Colonic mucosa (tissue), 4 donors: Measurements from ENCODE around the gene ACACA. TPM values are rescaled to one million over a fixed set of nuclear protein-coding genes. Genes with fewer than 3 reads are reported as not detected.

Source experiments
- DNase-seq: peaks from one replicate; pipeline ENCODE4 v3.0.0-alpha.2; 2020
- H3K27ac ChIP-seq: fragments of 200-600 bp; one replicate; pipeline ENCODE4 v1.8.0; 2021
- H3K27me3 ChIP-seq: fragments of 200-600 bp; one replicate; pipeline ENCODE4 v1.8.0; 2021
- H3K36me3 ChIP-seq: fragments of 200-600 bp; one replicate; pipeline ENCODE4 v1.8.0; 2021
- H3K4me1 ChIP-seq: fragments of 200-600 bp; one replicate; pipeline ENCODE4 v1.8.0; 2021; ENCODE audit warnings: mild to moderate bottlenecking
- H3K4me3 ChIP-seq: fragments of 200-600 bp; one replicate; pipeline ENCODE4 v1.8.0; 2021
- H3K9ac ChIP-seq, 2 donors: one replicate each; pipeline ENCODE4 v1.7.0; 2013; ENCODE audit warnings: control low read depth in 2 of 2, low read depth in 2 of 2, low read length in 2 of 2
- H3K9me3 ChIP-seq: fragments of 200-600 bp; one replicate; pipeline ENCODE4 v1.8.0; 2021
- CTCF ChIP-seq: fragments of 200-600 bp; IDR thresholded peaks from one replicate; pipeline ENCODE4 v1.8.0; 2022; ENCODE audit warnings: antibody characterized with exemption, mild to moderate bottlenecking
- intact Hi-C: fragments of 100-400 bp; cut with DNase I; formaldehyde crosslinking; loops from one replicate; pipeline ENCODE4 v1.14.1; 2022
- total RNA-seq, 2 donors: library from RNA; stranded (reverse); fragmentation: NEBNext Ultra II Directional in 1 of 2; extraction: Animal tissue kit (Norgen Biotek cat#: 25700) in 1 of 2; gene quantifications; one replicate each; pipeline ENCODE4 v1.2.1, GENCODE V29; 2021
- donor health status: healthy.
- donor health status: DM: no; HTN: no; CAD: no.
- donor health status: DM: no; HTN: no; CAD: no.

The ACACA gene
- total RNA-seq, 2 donors from 2014 or later: 59.5 to 72.6 TPM

GRCh38 chr17:37039269-37039668, 367.4 kb downstream of the ACACA start:
- Histone ChIP-seq H3K4me1 (no peaks in the 10 kb centered on the region), H3K36me3 (no peaks in the 10 kb centered on the region), H3K9ac (no peak overlapping the region), H3K9me3 (no peaks in the 10 kb centered on the region), H3K27ac (no peak overlapping the region), H3K4me3 (no peak overlapping the region), H3K27me3 (no peaks in the 10 kb centered on the region)
- intact Hi-C loops: no loop called here
- TF ChIP-seq CTCF: no peak
- no peak for DNase-seq

GRCh38 chr17:37037590-37038155, 369.0 kb downstream of the ACACA start:
- TF ChIP-seq CTCF: no peak
- H3K36me3 ChIP-seq: no peaks in the 10 kb centered on the region
- H3K4me3 ChIP-seq: no peak overlapping the region
- intact Hi-C loops: no loop called here
- H3K27ac ChIP-seq: no peak overlapping the region
- H3K9me3 ChIP-seq: no peaks in the 10 kb centered on the region
- no peak overlapping the region for H3K9ac ChIP-seq
- no peaks in the 10 kb centered on the region for H3K4me1 ChIP-seq
- DNase-seq: no peak
- no peaks in the 10 kb centered on the region for H3K27me3 ChIP-seq

Other genes starting within 250 kb of the ACACA start
- not detected for gene C17orf78, start 30.9 kb downstream of the ACACA start, total RNA-seq
- 10 to 100 TPM; 16.6 to 22.5 TPM for gene TADA2A, start 50 bp upstream of the ACACA start, total RNA-seq
- 1 to 10 TPM; 2.2 to 3.0 TPM for gene DUSP14, start 83.1 kb upstream of the ACACA start, total RNA-seq
- 10 to 100 TPM; 28.9 to 34.1 TPM for gene SYNRG, start 202.6 kb upstream of the ACACA start, total RNA-seq
- 10 to 100 TPM; 26.3 to 26.4 TPM for gene DDX52, start 236.6 kb upstream of the ACACA start, total RNA-seq